Fibroblast of skin of left quadriceps (primary cell): ENCODE measurements around the gene SEZ6L.

Experiments used
- DNase-seq, 2 experiments: peaks; one replicate each; pipeline ENCODE4 v3.0.0-alpha.2; 2013; ENCODE audit warnings: low read depth in 2 of 2

Gene SEZ6L

DNA sequence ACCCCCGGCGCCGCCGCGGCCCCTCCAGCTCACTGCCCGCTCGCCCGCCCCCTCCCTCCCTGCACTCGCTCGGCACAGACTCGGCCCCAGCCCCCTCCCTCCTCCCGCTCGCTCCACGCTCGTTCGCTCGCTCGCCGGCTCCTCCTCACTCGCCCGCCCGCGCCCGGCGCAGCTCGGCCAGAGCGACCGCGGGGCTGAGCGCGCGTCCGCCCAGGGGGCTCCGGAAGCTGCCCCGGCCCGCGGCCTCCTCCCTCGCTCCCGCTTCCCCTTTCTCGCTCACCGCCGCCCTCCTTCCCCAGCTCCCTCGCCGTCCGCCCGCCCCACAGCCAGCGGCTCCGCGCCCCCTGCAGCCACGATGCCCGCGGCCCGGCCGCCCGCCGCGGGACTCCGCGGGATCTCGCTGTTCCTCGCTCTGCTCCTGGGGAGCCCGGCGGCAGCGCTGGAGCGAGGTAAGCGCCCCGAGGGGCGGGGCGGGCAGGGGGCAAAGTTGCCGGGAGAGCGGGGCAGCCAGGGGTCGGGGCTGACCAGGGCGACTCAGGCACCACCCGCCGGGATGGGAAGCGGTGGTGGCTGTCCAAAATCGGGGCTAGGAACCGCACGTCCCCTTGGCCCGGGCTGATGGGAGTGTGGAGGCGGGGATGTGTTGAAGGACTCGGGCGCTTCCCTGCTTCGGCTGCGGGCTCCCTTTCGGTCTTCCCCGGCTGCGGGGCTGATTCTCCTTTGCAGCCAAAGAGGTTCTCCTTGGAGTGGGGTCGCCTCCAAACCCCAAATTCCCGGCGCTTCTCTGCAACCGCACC, at the start of gene SEZ6L:
Gene SEZ6L, plus strand, starts transcription at position 148 of the 797 bp plus-strand sequence. Its CDS starts 208 bp downstream, at position 356.
- no peak for DNase-seq

DNA sequence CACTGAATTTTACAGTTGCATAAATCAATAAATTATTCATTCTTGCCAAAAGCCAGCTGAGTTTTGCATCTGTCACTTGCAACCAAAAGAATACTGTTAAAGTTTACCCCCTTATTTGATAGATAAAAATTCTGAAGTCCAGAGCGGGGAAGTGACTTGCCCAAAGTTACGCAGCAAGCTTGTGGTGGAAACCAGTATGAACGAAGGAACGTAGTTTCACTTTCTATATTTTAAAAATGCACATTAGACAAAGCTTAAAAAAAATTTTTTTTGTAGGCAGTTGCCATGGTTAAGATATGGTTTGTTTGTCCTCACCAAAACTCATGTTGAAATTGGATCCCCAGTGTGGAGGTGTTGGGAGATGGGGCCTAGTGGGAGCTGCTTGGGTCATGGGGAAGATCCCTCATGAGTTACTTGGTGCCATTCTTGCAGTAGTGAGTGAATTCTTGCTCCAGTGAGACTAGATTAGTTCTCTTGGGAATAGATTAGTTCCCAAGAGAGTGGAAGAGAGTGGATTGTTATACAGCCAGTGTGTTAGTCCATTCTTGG, 46.3 kb upstream of the SEZ6L start:
- no peak for DNase-seq

DNA sequence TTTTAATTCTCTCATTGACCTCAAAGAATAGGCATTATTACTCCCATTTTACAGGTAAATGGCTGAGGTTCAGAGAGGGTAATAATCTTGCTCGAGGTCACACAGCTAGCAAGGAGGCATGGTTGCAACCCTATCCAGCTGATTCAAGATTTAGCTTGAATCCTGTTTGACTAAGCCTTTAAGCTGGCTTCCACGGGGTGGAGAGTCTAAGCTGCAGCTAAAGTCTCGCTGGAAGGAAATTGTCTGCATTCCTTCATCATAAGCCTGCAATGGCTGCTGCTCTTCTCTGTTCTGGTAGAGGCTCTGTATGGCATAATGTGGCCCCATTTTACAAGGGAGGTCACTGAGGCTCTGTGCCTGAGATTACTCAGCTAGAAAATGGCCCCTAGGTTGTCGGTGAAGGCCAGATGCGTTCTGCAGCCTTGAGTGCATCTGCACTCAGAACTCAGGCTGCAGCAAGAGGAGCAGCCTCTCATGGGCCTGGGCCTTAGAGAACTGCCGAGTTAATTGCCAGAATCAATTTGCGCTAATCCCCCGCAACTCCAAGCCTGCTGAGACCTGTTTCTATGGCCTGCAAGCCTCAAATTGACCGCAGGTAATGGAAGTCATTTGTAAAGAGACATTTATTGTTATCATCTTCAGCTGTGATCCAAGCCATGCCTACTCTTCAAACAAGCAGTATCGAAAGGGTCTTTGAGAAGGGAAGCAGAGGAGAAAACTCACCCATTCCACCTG, 44.1 kb upstream of the SEZ6L start:
- DNase-seq, result no peak

DNA sequence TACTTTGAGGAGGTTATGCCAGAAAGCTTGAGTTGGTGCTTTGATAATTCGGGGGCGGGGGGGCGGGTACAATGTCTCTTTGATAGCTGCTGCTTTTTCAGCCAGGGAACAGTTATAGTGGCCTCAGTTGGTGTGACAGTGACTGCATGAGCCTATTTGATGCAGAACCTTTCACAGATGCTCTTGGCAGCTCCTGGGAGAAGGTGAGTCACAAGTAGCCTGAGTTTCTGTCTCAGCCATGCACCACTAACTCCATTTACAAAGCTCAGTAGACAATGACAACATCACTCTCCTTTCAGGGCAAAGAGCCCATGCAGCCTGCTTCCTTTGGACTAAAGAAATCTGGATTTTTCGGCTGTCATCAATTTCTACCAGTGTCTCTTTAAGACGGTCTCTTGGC, 42.1 kb upstream of the SEZ6L start:
- no peak for DNase-seq

DNA sequence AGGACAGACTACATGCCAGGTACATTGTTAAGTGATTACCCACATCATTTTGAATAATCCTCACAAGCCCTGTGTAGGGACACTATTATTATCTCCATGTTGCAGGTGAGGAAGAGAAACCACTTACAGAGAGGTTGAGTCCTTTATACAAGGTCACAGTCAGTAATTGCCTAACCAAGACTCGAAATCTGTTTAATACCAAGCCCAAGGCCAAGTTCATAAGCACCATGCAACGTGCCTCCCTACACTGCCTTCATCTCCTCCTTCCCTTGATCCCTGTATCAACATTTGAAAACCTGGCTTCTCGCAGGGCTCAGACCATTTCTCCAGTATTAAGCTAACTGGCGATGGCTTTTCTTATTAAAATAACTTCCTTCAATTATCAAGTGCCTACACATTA, 41.7 kb upstream of the SEZ6L start:
- DNase-seq, result no peak

DNA sequence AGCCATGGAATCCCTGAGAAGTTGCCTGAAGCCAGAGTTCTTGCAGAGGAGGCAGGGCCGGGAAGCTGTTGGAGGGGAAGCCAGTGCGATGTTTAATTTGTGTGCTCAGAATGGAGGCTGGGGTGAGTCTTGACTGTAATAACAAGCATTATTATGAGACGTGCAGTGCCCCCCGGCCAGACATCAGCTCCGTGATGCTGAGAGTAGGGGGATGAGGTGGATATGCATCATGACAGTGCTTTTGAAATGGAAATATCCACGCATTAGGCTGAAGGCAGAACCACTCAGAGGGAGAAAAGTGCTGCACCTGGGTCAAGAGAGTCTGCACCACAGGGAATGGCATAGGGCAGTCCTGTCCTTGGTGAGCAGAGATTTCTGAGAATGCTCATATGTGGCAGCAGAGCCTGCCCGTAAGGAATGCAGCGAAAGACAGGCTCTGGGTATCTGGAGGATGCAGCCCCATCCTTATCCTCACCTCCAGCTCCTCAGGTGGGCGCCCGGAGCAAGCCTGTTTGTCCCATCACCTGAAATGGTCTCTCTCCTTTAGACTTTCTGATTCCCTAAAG, 37.6 kb upstream of the SEZ6L start:
- no peak for DNase-seq

DNA sequence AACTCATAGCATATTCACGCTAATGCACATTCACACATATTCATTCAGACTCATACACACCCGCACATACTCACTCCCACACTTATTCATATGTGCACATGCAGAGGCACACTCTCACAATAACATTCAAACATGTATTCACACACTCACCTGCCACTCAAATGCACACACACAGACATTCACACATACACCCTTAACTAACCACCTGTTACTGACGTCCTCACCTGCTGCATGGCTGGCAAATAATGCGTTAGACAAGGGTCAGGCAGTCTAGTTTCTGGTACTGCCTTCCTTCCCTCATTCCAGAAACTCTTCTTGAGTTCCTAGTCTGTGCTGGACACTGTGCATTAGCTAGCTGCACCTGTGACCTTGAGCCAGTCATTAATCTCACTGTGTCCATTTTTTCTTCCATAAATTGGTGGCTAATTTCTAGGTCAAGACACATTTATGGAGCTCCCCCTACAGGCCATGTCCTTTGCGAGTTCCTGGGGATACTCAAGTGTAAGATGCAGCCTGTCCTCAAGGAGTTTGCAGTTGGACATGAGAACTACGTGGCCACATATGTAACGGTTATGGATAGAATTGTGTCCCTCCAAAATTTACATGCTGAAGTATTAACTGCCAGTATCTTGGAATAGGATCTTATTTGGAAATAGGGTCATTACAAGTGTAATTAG, 34.5 kb upstream of the SEZ6L start:
- no peak for DNase-seq

DNA sequence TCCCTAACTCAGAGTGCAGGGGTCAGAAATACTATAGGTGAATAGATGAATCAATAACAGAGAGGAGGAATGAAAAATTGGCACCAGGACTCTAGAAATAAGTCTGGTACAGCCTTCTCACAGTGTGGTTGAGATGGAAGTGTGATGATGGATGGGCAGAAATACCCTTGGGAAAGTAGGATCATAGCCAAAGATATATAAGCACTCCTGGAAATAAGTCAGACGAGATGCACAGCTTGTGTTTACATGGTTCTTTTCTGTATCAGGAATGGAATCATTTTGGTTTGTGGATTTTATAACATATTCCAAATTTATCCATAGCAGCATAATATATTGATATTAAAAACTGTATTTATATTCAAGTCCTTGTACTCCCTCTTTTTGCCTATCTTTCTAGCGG, 33.5 kb upstream of the SEZ6L start:
- DNase-seq, result no peak

DNA sequence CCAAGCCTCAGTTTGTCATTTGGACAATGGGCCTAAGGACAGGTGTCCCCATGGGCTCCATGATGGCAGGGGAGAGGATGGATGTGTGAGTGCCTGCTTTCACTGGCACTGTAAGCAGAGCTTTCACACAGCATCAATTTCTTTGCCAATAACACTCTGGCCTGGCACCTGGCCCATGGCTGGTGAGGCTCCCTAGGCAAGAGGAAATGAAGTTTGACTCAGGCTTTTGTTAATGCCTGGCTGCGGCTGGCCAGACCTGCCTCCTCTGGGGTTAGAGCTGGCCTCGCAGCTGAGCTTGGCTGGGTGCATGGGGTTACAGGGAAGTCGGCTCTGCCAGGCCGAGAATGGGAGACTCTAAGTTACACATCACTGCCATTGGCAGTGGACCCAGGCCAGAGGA, 30.0 kb upstream of the SEZ6L start:
- no peak for DNase-seq

DNA sequence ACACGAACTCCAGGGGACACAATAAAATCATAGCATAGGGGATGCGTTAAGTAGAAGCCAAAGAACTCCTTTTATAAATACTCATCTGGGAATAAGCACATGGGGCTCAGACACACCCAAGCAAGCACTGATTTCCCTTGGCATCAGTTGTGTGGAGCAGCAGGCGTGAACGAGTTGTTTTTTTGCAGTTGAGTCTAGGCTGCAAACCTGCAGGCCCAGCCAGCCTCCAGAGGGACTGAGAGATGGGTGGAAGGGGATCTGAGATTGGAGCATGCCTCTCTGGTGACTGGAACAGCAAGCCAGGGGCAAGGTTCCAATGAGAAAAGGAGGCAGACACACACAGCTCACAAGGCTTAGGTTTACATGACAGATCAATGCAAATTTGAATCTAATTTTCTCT, 27.4 kb upstream of the SEZ6L start:
- DNase-seq, result no peak

DNA sequence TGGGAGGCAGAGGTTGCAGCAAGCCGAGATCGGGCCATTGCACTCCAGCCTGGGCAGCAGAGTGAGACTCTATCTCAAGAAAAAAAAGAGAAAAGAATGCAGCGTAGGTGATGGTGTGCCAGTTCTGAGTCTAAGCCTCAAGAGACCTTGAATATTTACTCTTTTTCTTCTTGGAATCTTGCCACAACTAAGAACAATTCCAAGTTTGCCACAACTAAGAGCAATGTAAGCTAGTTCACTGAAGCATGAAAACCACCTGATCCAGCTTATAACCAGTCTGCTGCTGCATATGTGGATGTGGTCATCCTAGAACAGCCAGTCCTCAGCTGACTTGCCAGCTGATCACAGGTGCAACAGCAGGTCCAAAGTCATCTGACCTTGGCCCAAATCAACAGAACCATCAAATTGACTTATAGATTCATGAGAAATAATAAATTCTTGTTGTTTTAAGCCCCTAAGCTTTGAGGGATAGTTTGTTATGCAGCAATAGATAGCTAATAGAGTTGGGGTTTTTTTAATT, 25.4 kb upstream of the SEZ6L start:
- no peak for DNase-seq

DNA sequence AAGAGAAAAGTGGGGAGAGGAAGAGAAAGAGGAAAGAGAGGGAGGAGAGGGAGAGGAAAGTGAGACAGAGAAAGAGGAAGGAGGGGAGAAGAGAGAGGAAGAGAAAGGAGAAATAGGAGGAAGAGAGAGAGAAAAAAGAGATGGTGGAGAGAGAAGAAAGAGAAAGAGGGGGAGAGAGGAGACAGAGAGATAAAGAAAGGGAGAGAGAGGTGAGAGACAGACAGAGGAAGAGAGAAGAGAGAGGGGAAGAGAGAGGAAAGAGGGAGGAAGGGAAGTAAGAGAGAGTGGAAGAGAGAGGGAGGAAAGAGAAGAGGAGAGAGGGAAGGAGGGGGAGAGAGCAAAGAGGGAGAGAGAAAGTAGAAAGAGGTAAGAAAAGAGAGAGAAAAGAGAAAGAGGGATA, 9.4 kb upstream of the SEZ6L start:
- DNase-seq, result no peak

DNA sequence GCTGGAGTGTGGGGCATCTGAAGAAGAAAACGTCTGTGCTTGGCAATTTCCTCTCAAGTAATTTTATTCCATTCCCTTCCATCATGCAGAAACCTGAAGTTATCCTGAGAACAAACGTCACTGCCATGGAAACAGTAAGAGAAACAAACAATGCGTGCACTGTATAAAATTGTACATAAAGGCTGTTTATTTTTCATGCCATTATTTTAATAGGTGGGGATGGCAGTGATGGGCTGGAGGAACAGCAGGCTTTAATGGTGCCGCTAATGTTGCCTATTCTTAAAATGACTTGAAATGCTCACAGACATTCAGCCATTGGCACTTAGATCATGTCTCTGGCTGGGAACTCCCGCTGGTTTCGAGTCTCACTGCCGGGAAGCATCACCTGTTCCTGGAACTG, 7.5 kb upstream of the SEZ6L start:
- DNase-seq, result no peak

DNA sequence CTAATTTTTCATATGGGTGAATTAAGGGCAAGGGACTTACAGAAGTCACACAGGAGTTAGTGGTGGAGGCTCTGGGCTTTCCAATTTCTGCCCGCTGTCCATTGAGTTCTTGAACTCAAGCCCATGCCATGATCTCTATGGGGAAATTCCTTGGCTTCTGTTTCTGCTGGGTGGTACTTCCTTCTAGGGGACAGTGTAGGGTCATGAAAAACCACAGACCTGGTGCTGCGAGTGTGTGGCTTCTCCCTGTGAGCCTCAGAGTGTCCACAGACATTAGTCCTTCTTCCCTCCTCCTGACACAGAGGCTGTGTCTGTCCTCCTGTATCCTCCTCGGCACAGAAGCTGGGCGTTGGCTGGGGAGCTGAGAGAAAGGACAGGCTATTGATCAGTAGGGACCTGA, 6.3 kb upstream of the SEZ6L start:
- DNase-seq, result no peak

DNA sequence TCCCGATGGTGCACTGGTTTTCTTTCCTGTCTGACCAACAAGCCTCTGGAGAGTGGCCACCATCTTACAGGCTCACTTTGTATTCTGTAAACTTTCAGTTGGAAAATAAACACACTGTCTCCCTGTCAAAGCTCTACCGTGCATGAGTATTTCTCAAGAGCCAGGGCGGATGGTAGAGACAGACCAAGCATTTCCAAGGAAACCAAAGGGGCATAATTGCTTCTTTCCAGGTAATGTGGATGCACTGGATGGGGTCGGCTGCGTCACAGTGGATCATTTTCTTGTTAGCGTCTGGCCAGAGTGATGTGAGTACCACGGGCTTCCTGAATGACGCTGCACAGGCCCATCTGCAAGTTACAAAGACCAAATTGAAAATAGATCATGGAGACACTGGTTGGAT, 5.1 kb upstream of the SEZ6L start:
- no peak for DNase-seq

DNA sequence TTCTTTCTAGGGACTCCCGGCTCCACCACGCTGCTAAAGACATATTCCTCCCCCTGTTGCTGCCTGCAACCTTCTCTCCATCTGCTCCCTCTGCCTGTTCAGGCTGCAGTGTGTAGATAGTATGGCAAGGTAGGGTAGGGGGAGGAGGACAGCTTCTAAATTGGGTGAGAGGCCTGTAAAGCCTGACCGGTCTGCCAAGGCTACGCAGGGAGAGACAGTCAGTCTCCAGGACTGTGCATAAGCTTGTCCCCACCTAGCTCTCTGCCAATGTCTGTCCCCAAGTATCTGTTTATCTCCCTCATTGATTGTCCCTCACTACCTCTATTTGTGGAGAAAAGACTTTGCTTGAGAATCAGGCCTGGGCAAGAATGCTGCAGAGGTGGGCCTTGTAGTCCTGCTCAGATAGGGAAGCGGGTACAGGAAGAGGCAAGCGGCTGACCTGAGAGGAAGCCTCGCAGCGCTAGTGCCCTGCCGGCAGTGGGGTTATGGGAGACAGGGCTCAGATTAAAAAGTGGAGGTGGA, 871 bp upstream of the SEZ6L start:
- no peak for DNase-seq

DNA sequence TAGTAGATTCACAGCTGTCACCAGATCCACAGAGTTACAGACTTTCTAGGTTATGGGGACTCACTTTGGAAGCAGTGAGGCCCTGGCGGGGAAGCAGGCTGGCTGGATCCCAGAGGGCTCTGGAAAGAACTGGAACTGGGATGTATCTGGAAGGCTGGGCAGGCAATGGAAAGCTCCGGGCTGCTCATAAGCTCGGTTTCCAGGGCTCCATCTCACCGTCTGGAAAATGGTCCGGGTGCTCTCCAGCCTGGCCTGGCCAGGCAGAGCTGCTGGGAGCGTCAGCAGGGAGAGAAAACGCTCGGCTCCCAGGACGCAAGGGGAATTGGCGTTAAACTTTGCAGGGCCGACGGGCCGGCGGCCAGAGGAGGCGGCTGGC, 335 bp upstream of the SEZ6L start:
- DNase-seq, result no peak

DNA sequence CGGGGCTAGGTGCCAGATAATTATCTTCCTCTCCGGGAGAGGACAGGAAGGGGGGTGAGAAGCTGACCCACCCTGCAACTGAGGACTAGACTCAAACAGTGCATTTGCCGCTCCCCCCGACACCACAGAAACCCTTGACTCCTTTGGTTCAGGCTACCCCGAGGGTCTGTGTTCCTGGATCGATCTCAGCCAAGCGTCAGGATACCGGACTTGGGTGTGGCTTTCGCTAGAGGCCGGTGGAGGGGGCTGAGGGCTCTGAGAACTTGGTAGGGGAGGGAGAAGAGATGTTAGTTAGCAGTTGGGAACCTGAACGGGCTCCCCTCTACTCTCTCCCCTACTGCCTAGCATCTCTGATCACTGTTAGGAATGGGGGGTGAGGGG, 840 bp downstream of the SEZ6L start:
- no peak for DNase-seq

DNA sequence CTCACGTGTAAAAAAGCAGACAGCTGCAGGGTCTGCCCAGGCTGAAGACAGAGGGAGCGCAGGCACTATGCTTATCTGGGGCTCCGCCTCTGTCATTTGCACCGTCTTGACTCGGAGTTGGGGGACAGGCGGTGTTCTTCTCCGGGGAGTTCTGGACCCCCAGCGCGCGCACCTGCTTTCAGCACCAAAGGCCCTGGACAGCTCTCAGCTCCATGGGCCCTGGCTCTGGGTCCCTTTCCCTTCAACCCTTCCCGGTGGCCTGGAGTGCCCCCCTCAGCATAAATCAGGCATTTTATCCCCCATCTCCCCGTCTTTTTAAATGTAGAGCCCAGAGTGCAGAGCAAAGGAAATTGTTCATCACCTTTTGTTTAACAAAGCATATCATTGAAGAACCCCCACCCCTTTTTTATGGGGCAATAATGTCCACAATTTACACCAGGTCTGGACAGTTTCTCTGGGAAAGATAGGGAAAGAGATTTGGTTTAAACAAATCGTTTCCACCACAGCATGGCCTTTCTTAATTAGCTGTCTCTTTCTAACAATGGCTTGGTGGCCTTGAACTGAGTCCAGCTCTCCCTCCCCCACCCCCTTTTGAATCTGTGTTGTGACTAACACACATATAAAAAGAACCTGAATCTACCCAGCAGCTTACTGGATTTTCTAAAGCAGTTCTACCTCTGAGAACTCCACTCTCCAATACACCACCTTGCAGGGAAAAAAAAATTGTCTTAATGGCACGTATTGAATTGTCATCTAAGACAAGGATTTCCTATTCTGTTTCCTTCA, 1.7 kb downstream of the SEZ6L start:
- no peak for DNase-seq

DNA sequence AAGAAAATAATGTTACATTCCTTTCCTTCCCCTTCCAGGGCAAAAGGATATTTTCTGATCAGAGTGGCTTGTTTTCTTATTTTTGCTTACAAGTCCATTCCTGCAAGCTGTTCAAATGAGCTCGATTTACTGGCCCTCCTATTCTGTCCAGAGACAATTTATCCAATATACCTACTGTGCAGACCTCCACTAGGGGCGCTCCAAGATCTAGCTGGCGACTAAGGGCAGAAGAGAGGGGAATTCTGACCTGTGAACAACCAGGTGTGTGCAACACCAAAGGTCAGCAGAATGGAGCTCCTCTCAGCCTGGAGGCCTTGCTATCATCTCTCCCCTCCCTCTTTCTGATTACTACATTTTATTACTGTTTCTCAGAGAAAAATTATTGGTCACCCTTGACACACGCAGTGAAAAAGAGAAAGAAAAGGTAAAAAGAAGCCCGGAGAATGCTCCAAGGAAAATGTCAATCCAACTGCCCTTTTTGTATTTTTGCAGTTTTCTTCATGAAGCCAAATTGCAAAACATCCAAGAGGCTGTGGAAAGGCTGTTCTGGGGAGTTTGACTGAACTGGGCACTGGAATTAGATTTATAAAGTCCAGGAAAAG, 3.2 kb downstream of the SEZ6L start:
- no peak for DNase-seq

DNA sequence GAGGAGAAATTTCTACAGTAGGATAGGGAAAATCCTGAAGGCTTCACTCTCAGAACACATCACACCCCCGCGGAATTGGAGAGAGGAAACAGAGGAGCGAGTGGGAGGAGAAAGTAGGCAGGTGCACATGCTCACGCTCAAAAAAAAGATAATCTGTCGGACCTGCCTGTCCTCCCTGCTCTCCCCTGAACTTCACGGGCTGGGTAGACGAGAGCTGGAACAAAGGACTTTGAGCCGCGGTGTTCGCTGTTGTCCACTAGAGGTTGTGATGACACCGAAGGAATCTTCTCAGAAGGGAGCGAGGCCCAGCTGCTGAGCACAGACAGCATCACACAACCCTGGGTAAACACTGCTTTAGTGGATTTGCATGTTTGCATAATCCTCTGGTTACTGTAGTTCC, 5.0 kb downstream of the SEZ6L start:
- DNase-seq, result no peak
